HT1080 (cell line): Measurements from ENCODE around the gene LILRA5. TPM values are rescaled to one million over a fixed set of nuclear protein-coding genes. Genes with fewer than 3 reads are reported as not detected.
"Not testable (repeated sequence)": the region's sequence is repeated elsewhere in the genome, so short reads cannot be mapped to it uniquely, and the experiment has no call there.

Experiments
- DNase-seq: peaks from one replicate; pipeline ENCODE4 v3.0.0-alpha.2; 2015; ENCODE audit warnings: low read depth
- small RNA-seq: library from RNA; depleted of rRNA; stranded (forward); fragments of <200 nt; gene quantifications from one replicate; pipeline ENCODE3, GENCODE V24; 2014
- total RNA-seq: library from RNA; depleted of rRNA; stranded (reverse); fragments of >200 nt; shearing (Covaris generic); gene quantifications from 2 replicates; pipeline ENCODE4 v1.2.3, GENCODE V29; 2014; rRNA removed

Gene LILRA5
- total RNA-seq, 1 experiment from 2014 or later: not detected

- DNase-seq: not testable (repeated sequence)
These were observed 35.8 kb downstream of the LILRA5 start for GRCh38 chr19:54277111-54277615.

- DNase-seq: no peak
These were observed 37.0 kb downstream of the LILRA5 start for GRCh38 chr19:54275951-54276350.

- DNase-seq: not testable (repeated sequence)
These were observed 38.5 kb downstream of the LILRA5 start for GRCh38 chr19:54274516-54274915.

GRCh38 chr19:54273821-54274220 is 39.1 kb downstream of the LILRA5 start:
- DNase-seq: no peak

- DNase-seq: not testable (repeated sequence)
These were observed 40.8 kb downstream of the LILRA5 start for GRCh38 chr19:54272181-54272580.

GRCh38 chr19:54271587-54271986 is 41.4 kb downstream of the LILRA5 start:
- DNase-seq: not testable (repeated sequence)

- DNase-seq: no peak
These were observed 41.9 kb downstream of the LILRA5 start for GRCh38 chr19:54271106-54271505.

- no peak for DNase-seq
These were observed 44.0 kb downstream of the LILRA5 start for GRCh38 chr19:54268936-54269335.

- DNase-seq: peak; percentile 53
These were observed 46.8 kb downstream of the LILRA5 start for GRCh38 chr19:54266133-54266532.

GRCh38 chr19:54262470-54262869 is 50.5 kb downstream of the LILRA5 start:
- DNase-seq: no peak

- DNase-seq: no peak
These were observed 50.9 kb downstream of the LILRA5 start for GRCh38 chr19:54262066-54262465.

- no peak for DNase-seq
These were observed 55.9 kb downstream of the LILRA5 start, which contains the start of gene LILRB5 for GRCh38 chr19:54257116-54257480. TSS of gene LILRB5 (minus strand) at chr19:54257273. CDS start at chr19:54257193, 80 bp downstream.

Small RNA genes within 50 kb of the gene (small RNA-seq; reads per million reads assigned to genes)
- not detected for gene AC245884.12
- not detected for gene MIR4752
- not detected for gene RNU6-1307P

Other genes with a start within 250 kb of the LILRA5 start
- gene VSTM1, start 249.3 kb downstream of the LILRA5 start, total RNA-seq: 0.74 and 0.84 TPM in 2 replicates
- gene TARM1, start 231.8 kb downstream of the LILRA5 start, total RNA-seq: not detected in 2 replicates
- gene OSCAR, start 212.4 kb downstream of the LILRA5 start, total RNA-seq: 0.19 and 1.2 TPM in 2 replicates
- 40.8 and 67.5 TPM in 2 replicates for gene NDUFA3, start 210.3 kb downstream of the LILRA5 start, total RNA-seq
- gene TFPT, start 197.5 kb downstream of the LILRA5 start, total RNA-seq: 17.6 and 19.7 TPM in 2 replicates
- gene PRPF31, start 197.4 kb downstream of the LILRA5 start, total RNA-seq: 102 and 104 TPM in 2 replicates
- 20.4 and 30.3 TPM in 2 replicates for gene CNOT3, start 175.4 kb downstream of the LILRA5 start, total RNA-seq
- 9.0 and 9.4 TPM in 2 replicates for gene LENG1, start 153.4 kb downstream of the LILRA5 start, total RNA-seq
- gene TMC4, start 140.0 kb downstream of the LILRA5 start, total RNA-seq: 1.2 TPM in 1 of 2 replicates, not detected in the other
- 82.4 and 104 TPM in 2 replicates for gene MBOAT7, start 123.6 kb downstream of the LILRA5 start, total RNA-seq
- 67.2 and 72.8 TPM in 2 replicates for gene TSEN34, start 121.9 kb downstream of the LILRA5 start, total RNA-seq
- 2,721 and 3,393 TPM in 2 replicates for gene RPS9, start 112.3 kb downstream of the LILRA5 start, total RNA-seq
- gene LILRB3, start 90.2 kb downstream of the LILRA5 start, total RNA-seq: not detected in 2 replicates
- not detected in 2 replicates for gene LILRA6, start 70.4 kb downstream of the LILRA5 start, total RNA-seq
- not detected in 2 replicates for gene LILRB5, start 55.9 kb downstream of the LILRA5 start, total RNA-seq
- not detected in 2 replicates for gene LILRB2, start 32.1 kb downstream of the LILRA5 start, total RNA-seq
- not detected in 2 replicates for gene LILRA4, start 26.0 kb upstream of the LILRA5 start, total RNA-seq
- gene LAIR1, start 51.8 kb upstream of the LILRA5 start, total RNA-seq: not detected in 2 replicates
- gene TTYH1, start 102.3 kb upstream of the LILRA5 start, total RNA-seq: not detected in 2 replicates
- gene LENG8, start 136.0 kb upstream of the LILRA5 start, total RNA-seq: 13.9 and 20.3 TPM in 2 replicates
- gene LENG9, start 150.6 kb upstream of the LILRA5 start, total RNA-seq: 5.4 and 6.5 TPM in 2 replicates
- gene CDC42EP5, start 160.1 kb upstream of the LILRA5 start, total RNA-seq: 1.7 and 1.8 TPM in 2 replicates
- gene LAIR2, start 189.7 kb upstream of the LILRA5 start, total RNA-seq: not detected in 2 replicates